HepG2 (cell line): Measurements from ENCODE around the gene PDK2. TPM values are rescaled to one million over a fixed set of nuclear protein-coding genes. Genes with fewer than 3 reads are reported as not detected.
A peak's percentile ranks its signal among the peaks of the same experiment; 100 is the strongest.

Experiments used
- CBX1 ChIP-seq: IDR thresholded peaks from one replicate; pipeline ENCODE4 v1.6.1; 2016; ENCODE audit warnings: antibody characterized with exemption, low read depth
- CCAR2 ChIP-seq: fragments of 200-400 bp; formaldehyde crosslinking; optimal IDR thresholded peaks from 2 replicates; pipeline ENCODE3; 2018; ENCODE audit warnings: low read depth, mild to moderate bottlenecking, low read length, moderate library complexity
- DMAP1 ChIP-seq: IDR thresholded peaks from 2 replicates; pipeline ENCODE4 v1.6.1; 2016
- PRMT3 ChIP-seq: sonication (generic); formaldehyde crosslinking; IDR thresholded peaks from 2 replicates; pipeline ENCODE4 v1.8.1; 2022; ENCODE audit warnings: low read depth, mild to moderate bottlenecking, moderate library complexity, missing genetic modification reagents, borderline replicate concordance
- REPIN1 ChIP-seq: sonication (generic); formaldehyde crosslinking; IDR thresholded peaks from 2 replicates; pipeline ENCODE4 v1.8.0; 2022; ENCODE audit warnings: missing genetic modification reagents, low read depth, mild to moderate bottlenecking, borderline replicate concordance
- RFXAP ChIP-seq: sonication (generic); formaldehyde crosslinking; IDR thresholded peaks from 2 replicates; pipeline ENCODE4 v1.4.0; 2020; ENCODE audit warnings: missing genetic modification reagents, borderline replicate concordance
- SNAI1 ChIP-seq: sonication (generic); formaldehyde crosslinking; IDR thresholded peaks from 2 replicates; pipeline ENCODE4 v1.5.0; 2020; ENCODE audit warnings: mild to moderate bottlenecking, missing genetic modification reagents, borderline replicate concordance
- ZNF879 ChIP-seq: sonication (generic); formaldehyde crosslinking; IDR thresholded peaks from 2 replicates; pipeline ENCODE4 v1.8.1; 2023; ENCODE audit warnings: missing genetic modification reagents
- ZSCAN12 ChIP-seq: sonication (generic); formaldehyde crosslinking; IDR thresholded peaks from 2 replicates; pipeline ENCODE4 v1.9.0; 2021; ENCODE audit warnings: mild to moderate bottlenecking, missing genetic modification reagents
- polyA plus RNA-seq, 8 experiments: library from polyadenylated mRNA; depleted of rRNA in 3 of 8; stranded (reverse) in 7 of 8; unstranded in 1 of 8; fragments of >200 nt; fragmentation: Illumina TruSeq in 4 of 8; extraction: Trizol in 4 of 8; gene quantifications; 2 replicates each; pipeline versions ENCODE4 v1.2.1 to v1.2.3, GENCODE V29; 2011 to 2016; ENCODE audit warnings: low read depth in 4 of 8, missing spikeins in 1 of 8, mixed read lengths in 1 of 8; ENCODE audit not compliant: insufficient read depth in 1 of 8
- total RNA-seq, 5 experiments: library from RNA; depleted of rRNA; stranded (reverse); fragments of >200 nt; fragmentation: Illumina TruSeq; extraction: Trizol; gene quantifications; 2 replicates each; pipeline ENCODE4 v1.2.3, GENCODE V29; 2016; ENCODE audit warnings: low read depth in 1 of 5
- TF ChIP-seq, protein P1 (sequence below): sonication (generic); formaldehyde crosslinking; IDR thresholded peaks from 2 replicates; pipeline ENCODE4 v1.5.0; 2020; ENCODE audit warnings: mild to moderate bottlenecking, missing genetic modification reagents, borderline replicate concordance
- TF ChIP-seq, protein P2 (sequence below): IDR thresholded peaks from 2 replicates; pipeline ENCODE4 v1.6.1; 2016; ENCODE audit warnings: mild to moderate bottlenecking, missing biosample characterization, missing genetic modification reagents
- TF ChIP-seq, protein P3 (sequence below): sonication (generic); formaldehyde crosslinking; IDR thresholded peaks from 2 replicates; pipeline ENCODE4 v1.5.1; 2020; ENCODE audit warnings: missing genetic modification reagents, mild to moderate bottlenecking, borderline replicate concordance
- TF ChIP-seq, protein P4 (sequence below): IDR thresholded peaks from 2 replicates; pipeline ENCODE4 v1.6.1; 2018; ENCODE audit warnings: missing genetic modification reagents
- TF ChIP-seq, protein P5 (sequence below): sonication (generic); formaldehyde crosslinking; IDR thresholded peaks from 2 replicates; pipeline ENCODE4 v1.4.0; 2020; ENCODE audit warnings: missing genetic modification reagents, borderline replicate concordance

PDK2 gene
- total and polyA plus RNA-seq, 2 of the 13 experiments (the other 11 are each of a cell fraction or from before 2014, with no cell fraction given) = 18.5 to 59.7 TPM

DNA sequence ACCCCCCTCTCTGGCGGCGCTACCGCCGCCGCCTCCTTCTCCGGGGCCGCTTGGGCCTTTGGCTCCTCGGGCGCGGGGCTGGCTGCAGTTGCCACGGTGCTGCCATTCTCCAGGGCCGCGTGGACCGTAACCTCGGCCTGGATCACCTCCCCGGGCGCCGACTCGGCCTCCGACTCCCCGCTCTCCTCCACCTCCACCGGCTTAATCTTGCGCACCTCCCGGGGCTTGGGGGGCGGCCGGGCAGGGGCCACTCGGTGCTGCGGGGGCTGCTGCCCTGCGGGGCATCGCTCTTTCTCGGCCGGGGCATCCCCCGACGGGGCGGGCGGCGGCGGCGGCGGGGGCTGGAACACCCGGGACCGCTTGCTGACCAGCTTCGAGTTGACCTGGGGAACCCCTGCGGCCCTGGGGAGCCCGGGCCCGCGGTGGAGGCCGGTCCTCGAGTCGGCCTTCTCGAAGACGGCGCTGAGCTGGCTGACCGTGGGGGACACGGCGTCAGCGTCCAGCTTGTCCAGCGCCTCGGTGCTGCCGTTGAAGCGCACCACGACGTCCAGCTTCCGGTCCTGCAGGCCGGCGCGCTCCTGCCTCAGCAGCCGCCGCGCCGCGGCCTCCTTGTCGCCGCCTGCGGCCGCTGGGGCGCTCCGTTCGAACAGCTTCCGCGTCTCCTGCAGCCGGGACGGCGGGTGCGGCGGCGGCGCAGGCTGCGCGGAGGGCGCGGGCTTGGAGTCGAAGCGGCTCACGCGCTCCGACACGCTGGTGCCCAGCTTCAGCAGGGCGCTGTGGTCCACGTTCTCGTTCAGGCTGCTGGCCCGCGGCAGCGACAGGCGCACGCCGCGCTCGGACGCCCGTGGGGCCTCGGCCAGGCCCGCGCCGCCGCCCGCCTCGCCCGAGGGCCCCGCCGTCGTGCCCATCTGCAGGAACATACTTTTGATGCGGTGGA lies 54.5 kb downstream of the PDK2 start (continued):
- TF ChIP-seq, protein P1, sequence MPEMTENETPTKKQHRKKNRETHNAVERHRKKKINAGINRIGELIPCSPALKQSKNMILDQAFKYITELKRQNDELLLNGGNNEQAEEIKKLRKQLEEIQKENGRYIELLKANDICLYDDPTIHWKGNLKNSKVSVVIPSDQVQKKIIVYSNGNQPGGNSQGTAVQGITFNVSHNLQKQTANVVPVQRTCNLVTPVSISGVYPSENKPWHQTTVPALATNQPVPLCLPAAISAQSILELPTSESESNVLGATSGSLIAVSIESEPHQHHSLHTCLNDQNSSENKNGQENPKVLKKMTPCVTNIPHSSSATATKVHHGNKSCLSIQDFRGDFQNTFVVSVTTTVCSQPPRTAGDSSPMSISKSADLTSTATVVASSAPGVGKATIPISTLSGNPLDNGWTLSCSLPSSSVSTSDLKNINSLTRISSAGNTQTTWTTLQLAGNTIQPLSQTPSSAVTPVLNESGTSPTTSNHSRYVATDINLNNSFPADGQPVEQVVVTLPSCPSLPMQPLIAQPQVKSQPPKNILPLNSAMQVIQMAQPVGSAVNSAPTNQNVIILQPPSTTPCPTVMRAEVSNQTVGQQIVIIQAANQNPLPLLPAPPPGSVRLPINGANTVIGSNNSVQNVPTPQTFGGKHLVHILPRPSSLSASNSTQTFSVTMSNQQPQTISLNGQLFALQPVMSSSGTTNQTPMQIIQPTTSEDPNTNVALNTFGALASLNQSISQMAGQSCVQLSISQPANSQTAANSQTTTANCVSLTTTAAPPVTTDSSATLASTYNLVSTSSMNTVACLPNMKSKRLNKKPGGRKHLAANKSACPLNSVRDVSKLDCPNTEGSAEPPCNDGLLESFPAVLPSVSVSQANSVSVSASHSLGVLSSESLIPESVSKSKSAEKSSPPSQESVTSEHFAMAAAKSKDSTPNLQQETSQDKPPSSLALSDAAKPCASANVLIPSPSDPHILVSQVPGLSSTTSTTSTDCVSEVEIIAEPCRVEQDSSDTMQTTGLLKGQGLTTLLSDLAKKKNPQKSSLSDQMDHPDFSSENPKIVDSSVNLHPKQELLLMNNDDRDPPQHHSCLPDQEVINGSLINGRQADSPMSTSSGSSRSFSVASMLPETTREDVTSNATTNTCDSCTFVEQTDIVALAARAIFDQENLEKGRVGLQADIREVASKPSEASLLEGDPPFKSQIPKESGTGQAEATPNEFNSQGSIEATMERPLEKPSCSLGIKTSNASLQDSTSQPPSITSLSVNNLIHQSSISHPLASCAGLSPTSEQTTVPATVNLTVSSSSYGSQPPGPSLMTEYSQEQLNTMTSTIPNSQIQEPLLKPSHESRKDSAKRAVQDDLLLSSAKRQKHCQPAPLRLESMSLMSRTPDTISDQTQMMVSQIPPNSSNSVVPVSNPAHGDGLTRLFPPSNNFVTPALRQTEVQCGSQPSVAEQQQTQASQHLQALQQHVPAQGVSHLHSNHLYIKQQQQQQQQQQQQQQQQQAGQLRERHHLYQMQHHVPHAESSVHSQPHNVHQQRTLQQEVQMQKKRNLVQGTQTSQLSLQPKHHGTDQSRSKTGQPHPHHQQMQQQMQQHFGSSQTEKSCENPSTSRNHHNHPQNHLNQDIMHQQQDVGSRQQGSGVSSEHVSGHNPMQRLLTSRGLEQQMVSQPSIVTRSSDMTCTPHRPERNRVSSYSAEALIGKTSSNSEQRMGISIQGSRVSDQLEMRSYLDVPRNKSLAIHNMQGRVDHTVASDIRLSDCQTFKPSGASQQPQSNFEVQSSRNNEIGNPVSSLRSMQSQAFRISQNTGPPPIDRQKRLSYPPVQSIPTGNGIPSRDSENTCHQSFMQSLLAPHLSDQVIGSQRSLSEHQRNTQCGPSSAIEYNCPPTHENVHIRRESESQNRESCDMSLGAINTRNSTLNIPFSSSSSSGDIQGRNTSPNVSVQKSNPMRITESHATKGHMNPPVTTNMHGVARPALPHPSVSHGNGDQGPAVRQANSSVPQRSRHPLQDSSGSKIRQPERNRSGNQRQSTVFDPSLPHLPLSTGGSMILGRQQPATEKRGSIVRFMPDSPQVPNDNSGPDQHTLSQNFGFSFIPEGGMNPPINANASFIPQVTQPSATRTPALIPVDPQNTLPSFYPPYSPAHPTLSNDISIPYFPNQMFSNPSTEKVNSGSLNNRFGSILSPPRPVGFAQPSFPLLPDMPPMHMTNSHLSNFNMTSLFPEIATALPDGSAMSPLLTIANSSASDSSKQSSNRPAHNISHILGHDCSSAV = no peak
- TF ChIP-seq RFXAP (CRISPR knock-in tag) = peak; percentile 66; the same call in 1 of the 2 replicates
- TF ChIP-seq SNAI1 = no peak
- peak; percentile 15; the same call in 1 of the 2 replicates for TF ChIP-seq REPIN1 (CRISPR knock-in tag)
- TF ChIP-seq, protein P2, sequence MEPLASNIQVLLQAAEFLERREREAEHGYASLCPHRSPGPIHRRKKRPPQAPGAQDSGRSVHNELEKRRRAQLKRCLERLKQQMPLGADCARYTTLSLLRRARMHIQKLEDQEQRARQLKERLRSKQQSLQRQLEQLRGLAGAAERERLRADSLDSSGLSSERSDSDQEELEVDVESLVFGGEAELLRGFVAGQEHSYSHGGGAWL (CRISPR knock-in tag) = peak; percentile 18; the same call in 1 of the 2 replicates
- TF ChIP-seq, protein P3, sequence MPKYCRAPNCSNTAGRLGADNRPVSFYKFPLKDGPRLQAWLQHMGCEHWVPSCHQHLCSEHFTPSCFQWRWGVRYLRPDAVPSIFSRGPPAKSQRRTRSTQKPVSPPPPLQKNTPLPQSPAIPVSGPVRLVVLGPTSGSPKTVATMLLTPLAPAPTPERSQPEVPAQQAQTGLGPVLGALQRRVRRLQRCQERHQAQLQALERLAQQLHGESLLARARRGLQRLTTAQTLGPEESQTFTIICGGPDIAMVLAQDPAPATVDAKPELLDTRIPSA (CRISPR knock-in tag) = no peak
- 0 out of 2 replicates have a peak, but pooled peaks have one; percentile 20 for TF ChIP-seq DMAP1
- TF ChIP-seq ZSCAN12 (CRISPR knock-in tag) = peak; percentile 63; the same call in 1 of the 2 replicates
- 0 out of 2 replicates have a peak, but pooled peaks have one; percentile 13 for TF ChIP-seq ZNF879 (CRISPR knock-in tag)
- no peak for TF ChIP-seq CCAR2
- no peak for TF ChIP-seq CBX1
- TF ChIP-seq PRMT3 (CRISPR knock-in tag) = peak; percentile 64; the same call in 1 of the 2 replicates
- TF ChIP-seq, protein P4, sequence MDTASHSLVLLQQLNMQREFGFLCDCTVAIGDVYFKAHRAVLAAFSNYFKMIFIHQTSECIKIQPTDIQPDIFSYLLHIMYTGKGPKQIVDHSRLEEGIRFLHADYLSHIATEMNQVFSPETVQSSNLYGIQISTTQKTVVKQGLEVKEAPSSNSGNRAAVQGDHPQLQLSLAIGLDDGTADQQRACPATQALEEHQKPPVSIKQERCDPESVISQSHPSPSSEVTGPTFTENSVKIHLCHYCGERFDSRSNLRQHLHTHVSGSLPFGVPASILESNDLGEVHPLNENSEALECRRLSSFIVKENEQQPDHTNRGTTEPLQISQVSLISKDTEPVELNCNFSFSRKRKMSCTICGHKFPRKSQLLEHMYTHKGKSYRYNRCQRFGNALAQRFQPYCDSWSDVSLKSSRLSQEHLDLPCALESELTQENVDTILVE (CRISPR knock-in tag) = peak; percentile 23; the same call in 1 of the 2 replicates
- TF ChIP-seq, protein P5, sequence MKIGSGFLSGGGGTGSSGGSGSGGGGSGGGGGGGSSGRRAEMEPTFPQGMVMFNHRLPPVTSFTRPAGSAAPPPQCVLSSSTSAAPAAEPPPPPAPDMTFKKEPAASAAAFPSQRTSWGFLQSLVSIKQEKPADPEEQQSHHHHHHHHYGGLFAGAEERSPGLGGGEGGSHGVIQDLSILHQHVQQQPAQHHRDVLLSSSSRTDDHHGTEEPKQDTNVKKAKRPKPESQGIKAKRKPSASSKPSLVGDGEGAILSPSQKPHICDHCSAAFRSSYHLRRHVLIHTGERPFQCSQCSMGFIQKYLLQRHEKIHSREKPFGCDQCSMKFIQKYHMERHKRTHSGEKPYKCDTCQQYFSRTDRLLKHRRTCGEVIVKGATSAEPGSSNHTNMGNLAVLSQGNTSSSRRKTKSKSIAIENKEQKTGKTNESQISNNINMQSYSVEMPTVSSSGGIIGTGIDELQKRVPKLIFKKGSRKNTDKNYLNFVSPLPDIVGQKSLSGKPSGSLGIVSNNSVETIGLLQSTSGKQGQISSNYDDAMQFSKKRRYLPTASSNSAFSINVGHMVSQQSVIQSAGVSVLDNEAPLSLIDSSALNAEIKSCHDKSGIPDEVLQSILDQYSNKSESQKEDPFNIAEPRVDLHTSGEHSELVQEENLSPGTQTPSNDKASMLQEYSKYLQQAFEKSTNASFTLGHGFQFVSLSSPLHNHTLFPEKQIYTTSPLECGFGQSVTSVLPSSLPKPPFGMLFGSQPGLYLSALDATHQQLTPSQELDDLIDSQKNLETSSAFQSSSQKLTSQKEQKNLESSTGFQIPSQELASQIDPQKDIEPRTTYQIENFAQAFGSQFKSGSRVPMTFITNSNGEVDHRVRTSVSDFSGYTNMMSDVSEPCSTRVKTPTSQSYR = no peak
